ENCODE measurements around the gene MTF2.
"Not testable (repeated sequence)": the region's sequence is repeated elsewhere in the genome, so short reads cannot be mapped to it uniquely, and the experiment has no call there.

Gene MTF2

GRCh38 chr1:93137604-93138292 is 58.7 kb downstream of the MTF2 start:
- in situ Hi-C loops (cut with MboI; ENCODE audit: low sequenced_read_pairs): no loop called here

GRCh38 chr1:93140106-93140505 is 61.0 kb downstream of the MTF2 start:
- in situ Hi-C loops (cut with MboI; ENCODE audit: low sequenced_read_pairs): no loop called here

GRCh38 chr1:93142161-93142560 is 63.1 kb downstream of the MTF2 start:
- in situ Hi-C loops (cut with MboI; ENCODE audit: low sequenced_read_pairs): no loop called here

- in situ Hi-C loops (cut with MboI; ENCODE audit: low sequenced_read_pairs): no loop called here
Observed at GRCh38 chr1:93143136-93143535, 64.1 kb downstream of the MTF2 start.

- in situ Hi-C loops (cut with MboI; ENCODE audit: low sequenced_read_pairs): no loop called here
Observed at GRCh38 chr1:93143769-93144168, 64.7 kb downstream of the MTF2 start.

GRCh38 chr1:93148001-93148400 is 68.9 kb downstream of the MTF2 start:
- in situ Hi-C loops (cut with MboI; ENCODE audit: low sequenced_read_pairs): no loop called here

GRCh38 chr1:93150729-93151128 is 71.6 kb downstream of the MTF2 start:
- in situ Hi-C loops (cut with MboI; ENCODE audit: low sequenced_read_pairs): no loop called here

- in situ Hi-C loops (cut with MboI; ENCODE audit: low sequenced_read_pairs): no loop called here
Observed at GRCh38 chr1:93151474-93151873, 72.4 kb downstream of the MTF2 start.

GRCh38 chr1:93152835-93153234 is 73.8 kb downstream of the MTF2 start:
- in situ Hi-C loops (cut with MboI; ENCODE audit: low sequenced_read_pairs): no loop called here

- in situ Hi-C loops (cut with MboI; ENCODE audit: low sequenced_read_pairs): no loop called here
Observed at GRCh38 chr1:93154898-93155297, 75.8 kb downstream of the MTF2 start.

GRCh38 chr1:93155335-93155734 is 76.3 kb downstream of the MTF2 start:
- in situ Hi-C loops (cut with MboI; ENCODE audit: low sequenced_read_pairs): no loop called here

- in situ Hi-C loops (cut with MboI; ENCODE audit: low sequenced_read_pairs): no loop called here
Observed at GRCh38 chr1:93159337-93159736, 80.3 kb downstream of the MTF2 start.

GRCh38 chr1:93163314-93163713 is 84.2 kb downstream of the MTF2 start:
- in situ Hi-C loops (cut with MboI; ENCODE audit: low sequenced_read_pairs): not testable (repeated sequence)

- in situ Hi-C loops (cut with MboI; ENCODE audit: low sequenced_read_pairs): no loop called here
Observed at GRCh38 chr1:93164816-93165215, 85.7 kb downstream of the MTF2 start.

- in situ Hi-C loops (cut with MboI; ENCODE audit: low sequenced_read_pairs): not testable (repeated sequence)
Observed at GRCh38 chr1:93165895-93166294, 86.8 kb downstream of the MTF2 start.

GRCh38 chr1:93167006-93167405 is 87.9 kb downstream of the MTF2 start:
- in situ Hi-C loops (cut with MboI; ENCODE audit: low sequenced_read_pairs): no loop called here

- in situ Hi-C loops (cut with MboI; ENCODE audit: low sequenced_read_pairs): not testable (repeated sequence)
Observed at GRCh38 chr1:93170141-93170678, 91.1 kb downstream of the MTF2 start.

- in situ Hi-C loops (cut with MboI; ENCODE audit: low sequenced_read_pairs): no loop called here
Observed at GRCh38 chr1:93171549-93172034, 92.5 kb downstream of the MTF2 start.

GRCh38 chr1:93172778-93173177 is 93.7 kb downstream of the MTF2 start:
- in situ Hi-C loops (cut with MboI; ENCODE audit: low sequenced_read_pairs): no loop called here

- in situ Hi-C loops (cut with MboI; ENCODE audit: low sequenced_read_pairs): not testable (repeated sequence)
Observed at GRCh38 chr1:93174638-93175037, 95.6 kb downstream of the MTF2 start.

GRCh38 chr1:93177991-93178390 is 98.9 kb downstream of the MTF2 start:
- in situ Hi-C loops (cut with MboI; ENCODE audit: low sequenced_read_pairs): no loop called here

GRCh38 chr1:93178418-93178817 is 99.3 kb downstream of the MTF2 start:
- in situ Hi-C loops (cut with MboI; ENCODE audit: low sequenced_read_pairs): no loop called here

All from HL-60/S4 treated with phorbol 12-myristate 13-acetate at 8.2 ng/mL for 4 days and 3 days (cell line).